ENCODE measurements around the gene PACRG.
A peak's percentile ranks its signal among the peaks of the same experiment; 100 is the strongest.

PACRG gene

DNA sequence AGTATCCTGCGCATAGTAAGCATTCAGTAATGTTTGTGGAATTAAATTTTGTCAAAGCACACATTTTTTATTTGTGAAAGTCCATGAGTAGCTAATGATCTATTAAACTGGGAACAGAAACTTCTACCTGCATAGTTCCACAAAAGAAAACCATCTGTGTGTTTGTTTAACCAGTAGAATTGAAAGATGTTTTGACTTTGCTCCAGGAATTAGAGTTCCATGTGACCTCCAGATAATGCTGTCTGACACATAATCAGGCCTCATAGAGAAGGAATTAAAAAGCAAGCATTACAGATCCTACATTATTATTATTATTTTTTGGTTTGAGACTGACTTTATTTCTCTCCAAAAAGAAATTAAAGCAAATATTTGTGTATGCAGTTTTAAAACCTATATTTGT is 126.5 kb downstream of the PACRG start:
- Histone ChIP-seq H3K4me3 (no peak overlapping the region), H3K36me3 (no peaks in the 10 kb centered on the region), H3K4me2 (peak overlapping the region; percentile 39), H3K27me3 (no peaks in the 10 kb centered on the region), H3K9me3 (no peaks in the 10 kb centered on the region), H4K20me1 (no peaks in the 10 kb centered on the region), H3K4me1 (peaks cover 16% of the 10 kb centered on the region), H3K9ac (no peak overlapping the region), H3K27ac (no peak overlapping the region)
- TF ChIP-seq Cebpa-rat (IDR thresholded peaks at IDR 0.05) = no peak

- H3K4me2 ChIP-seq = peak overlapping the region; percentile 39
- TF ChIP-seq Cebpa-rat (IDR thresholded peaks at IDR 0.05) = no peak
- H3K9me3 ChIP-seq = no peaks in the 10 kb centered on the region
- H3K4me3 ChIP-seq = no peak overlapping the region
- H3K9ac ChIP-seq = no peak overlapping the region
- H4K20me1 ChIP-seq = no peaks in the 10 kb centered on the region
- no peak overlapping the region for H3K27ac ChIP-seq
- H3K27me3 ChIP-seq = no peaks in the 10 kb centered on the region
- H3K36me3 ChIP-seq = no peaks in the 10 kb centered on the region
- H3K4me1 ChIP-seq = peaks cover 16% of the 10 kb centered on the region
Observed at GRCh38 chr6:162854734-162855191, 127.0 kb downstream of the PACRG start.

GRCh38 chr6:162856885-162857284 is 129.1 kb downstream of the PACRG start:
- Histone ChIP-seq H3K27me3 (no peaks in the 10 kb centered on the region), H3K4me2 (no peak overlapping the region), H3K4me3 (no peak overlapping the region), H3K9me3 (no peaks in the 10 kb centered on the region), H3K36me3 (no peaks in the 10 kb centered on the region), H3K4me1 (peaks cover 16% of the 10 kb centered on the region), H4K20me1 (no peaks in the 10 kb centered on the region), H3K27ac (no peak overlapping the region), H3K9ac (no peak overlapping the region)
- no peak for TF ChIP-seq Cebpa-rat (IDR thresholded peaks at IDR 0.05)

DNA sequence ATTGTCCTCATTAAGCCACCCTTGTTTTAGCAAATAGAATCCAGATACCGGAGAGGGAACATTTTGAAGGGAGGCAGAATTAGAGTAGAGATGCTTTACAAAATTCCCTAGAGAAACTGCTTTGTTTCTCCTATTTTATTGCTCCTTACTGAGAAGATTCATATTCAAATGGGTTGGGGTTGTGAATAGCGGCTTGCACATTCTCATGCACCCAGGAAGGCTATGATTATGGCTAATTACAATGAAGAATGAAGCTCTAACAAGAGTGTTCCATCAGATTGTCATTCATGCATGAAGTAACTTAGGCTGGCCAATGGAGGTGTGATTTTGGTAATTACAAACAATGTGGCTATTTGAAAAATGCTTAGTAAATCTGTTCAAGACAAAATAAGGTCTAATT is 129.6 kb downstream of the PACRG start:
- Histone ChIP-seq H3K36me3 (no peaks in the 10 kb centered on the region), H3K9ac (no peak overlapping the region), H3K4me3 (no peak overlapping the region), H4K20me1 (no peaks in the 10 kb centered on the region), H3K27ac (no peak overlapping the region), H3K4me2 (no peak overlapping the region), H3K9me3 (no peaks in the 10 kb centered on the region), H3K27me3 (no peaks in the 10 kb centered on the region), H3K4me1 (peaks cover 16% of the 10 kb centered on the region)
- no peak for TF ChIP-seq Cebpa-rat (IDR thresholded peaks at IDR 0.05)

DNA sequence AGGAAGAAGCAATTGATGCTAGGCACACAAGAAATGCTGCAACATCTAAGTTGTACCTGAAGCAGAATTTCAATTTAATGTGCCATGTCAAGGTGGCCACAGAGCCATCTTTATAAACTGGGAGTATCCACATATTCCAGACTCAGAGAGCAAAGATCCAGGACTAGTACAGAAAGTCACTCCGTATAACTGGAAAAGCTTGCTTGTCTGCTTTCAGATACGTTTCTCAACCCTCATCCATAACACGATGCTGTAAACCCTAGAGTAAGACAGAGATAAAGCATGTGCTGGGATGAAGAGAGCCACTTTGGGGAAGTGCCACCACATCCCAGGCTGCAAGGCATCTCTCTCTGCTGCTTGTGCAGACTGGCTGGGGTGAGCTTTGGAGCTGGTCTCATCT is 134.7 kb downstream of the PACRG start:
- no peak overlapping the region for H3K27ac ChIP-seq
- H3K27me3 ChIP-seq = peaks cover 6% of the 10 kb centered on the region
- no peak overlapping the region for H3K4me3 ChIP-seq
- H3K4me1 ChIP-seq = peaks cover 17% of the 10 kb centered on the region
- peaks cover 13% of the 10 kb centered on the region; the same call in 1 of the 2 replicates for H4K20me1 ChIP-seq
- H3K36me3 ChIP-seq = no peaks in the 10 kb centered on the region
- H3K9me3 ChIP-seq = no peaks in the 10 kb centered on the region
- H3K4me2 ChIP-seq = no peak overlapping the region
- no peak for TF ChIP-seq Cebpa-rat (IDR thresholded peaks at IDR 0.05)
- no peak overlapping the region for H3K9ac ChIP-seq

DNA sequence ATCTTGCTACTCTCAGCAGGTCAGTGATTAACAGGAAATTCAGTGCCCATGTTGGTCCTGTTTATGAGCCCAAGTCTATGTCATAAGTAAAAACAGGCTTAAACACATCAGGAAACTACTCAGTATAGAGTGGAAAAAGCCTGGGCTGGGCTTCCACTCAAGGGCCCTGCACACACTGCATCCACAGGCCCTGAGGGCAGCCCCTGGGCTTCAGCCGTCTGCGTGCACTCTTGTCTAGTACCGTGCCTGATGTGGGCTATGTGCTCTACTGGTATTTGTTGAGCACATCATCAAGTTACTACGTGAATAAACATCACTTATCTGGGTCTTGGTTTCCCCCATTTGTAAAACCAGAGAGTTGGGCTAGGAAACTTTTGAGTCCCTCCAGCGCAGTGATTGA is 135.2 kb downstream of the PACRG start:
- no peak overlapping the region for H3K9ac ChIP-seq
- peaks cover 15% of the 10 kb centered on the region; the same call in 1 of the 2 replicates for H4K20me1 ChIP-seq
- H3K4me3 ChIP-seq = no peak overlapping the region
- H3K27me3 ChIP-seq = peaks cover 10% of the 10 kb centered on the region
- no peak for TF ChIP-seq Cebpa-rat (IDR thresholded peaks at IDR 0.05)
- no peaks in the 10 kb centered on the region for H3K36me3 ChIP-seq
- H3K4me2 ChIP-seq = no peak overlapping the region
- no peak overlapping the region for H3K27ac ChIP-seq
- H3K9me3 ChIP-seq = no peaks in the 10 kb centered on the region
- peaks cover 19% of the 10 kb centered on the region for H3K4me1 ChIP-seq

DNA sequence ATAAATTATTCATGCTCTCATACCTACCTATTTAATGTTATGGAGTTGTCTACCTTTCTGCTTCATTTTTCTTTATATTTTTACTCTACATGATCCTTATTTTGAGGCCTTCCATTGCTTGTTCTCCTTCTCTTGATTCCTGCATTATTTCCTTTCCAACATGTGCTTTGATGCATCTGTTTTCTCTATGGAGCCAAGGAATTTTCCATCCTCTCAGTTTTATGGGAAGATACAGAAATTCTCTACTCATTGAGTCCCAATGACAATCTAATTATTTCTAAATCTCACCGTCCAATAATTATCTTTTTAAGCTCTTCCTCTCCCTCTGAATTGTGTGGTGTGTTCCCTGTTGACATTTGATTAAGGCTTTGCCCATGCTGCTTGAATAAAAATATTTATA is 136.0 kb downstream of the PACRG start:
- H3K4me2 ChIP-seq = no peak overlapping the region
- H3K4me1 ChIP-seq = peaks cover 19% of the 10 kb centered on the region
- no peak overlapping the region for H3K9ac ChIP-seq
- H3K4me3 ChIP-seq = no peak overlapping the region
- peaks cover 19% of the 10 kb centered on the region for H3K27me3 ChIP-seq
- H3K36me3 ChIP-seq = no peaks in the 10 kb centered on the region
- peaks cover 15% of the 10 kb centered on the region; the same call in 1 of the 2 replicates for H4K20me1 ChIP-seq
- no peak for TF ChIP-seq Cebpa-rat (IDR thresholded peaks at IDR 0.05)
- H3K9me3 ChIP-seq = no peaks in the 10 kb centered on the region
- H3K27ac ChIP-seq = no peak overlapping the region

DNA sequence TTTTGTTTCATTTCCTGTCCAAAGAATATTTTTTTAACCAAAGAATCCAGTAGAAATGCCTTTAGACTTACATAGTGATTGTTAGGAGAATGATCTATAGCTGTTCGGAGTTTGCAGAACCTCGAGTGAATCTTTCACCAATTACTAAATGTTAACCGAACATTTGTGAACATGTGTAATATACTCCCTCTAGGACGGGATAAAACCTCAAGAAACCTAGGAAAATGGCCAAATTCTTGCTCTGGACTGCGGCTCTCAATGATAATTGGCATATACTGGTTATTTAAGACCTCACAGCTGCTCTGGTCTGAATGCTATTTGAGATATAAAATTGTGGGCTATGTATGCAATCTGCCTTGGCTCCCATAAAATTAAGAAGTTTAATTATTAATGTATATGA is 137.1 kb downstream of the PACRG start:
- no peak overlapping the region for H3K4me3 ChIP-seq
- H3K4me1 ChIP-seq = peaks cover 19% of the 10 kb centered on the region
- no peaks in the 10 kb centered on the region for H3K36me3 ChIP-seq
- H3K27me3 ChIP-seq = peaks cover 22% of the 10 kb centered on the region
- no peak overlapping the region for H3K4me2 ChIP-seq
- peaks cover 15% of the 10 kb centered on the region; the same call in 1 of the 2 replicates for H4K20me1 ChIP-seq
- no peak for TF ChIP-seq Cebpa-rat (IDR thresholded peaks at IDR 0.05)
- H3K27ac ChIP-seq = no peak overlapping the region
- no peak overlapping the region for H3K9ac ChIP-seq
- H3K9me3 ChIP-seq = no peaks in the 10 kb centered on the region

DNA sequence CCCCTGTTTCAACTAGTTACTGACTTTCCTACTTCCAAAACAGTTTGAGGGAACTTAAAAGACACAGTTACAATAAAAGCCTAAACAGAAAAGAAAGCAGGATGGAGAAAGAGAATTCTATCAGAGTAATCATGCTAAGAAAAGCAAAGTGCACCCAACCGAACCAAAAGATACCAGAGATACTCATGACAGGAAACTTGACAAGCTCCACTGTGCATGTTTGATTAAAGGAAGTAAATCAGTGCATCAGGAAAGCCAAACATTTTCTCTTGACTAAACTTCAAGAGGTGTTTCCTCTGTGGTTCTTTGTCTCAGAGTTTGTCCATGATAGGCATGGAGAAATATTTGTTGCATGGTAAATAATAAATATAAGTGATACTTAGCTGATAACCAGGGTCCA is 138.9 kb downstream of the PACRG start:
- H3K9ac ChIP-seq = no peak overlapping the region
- TF ChIP-seq Cebpa-rat (IDR thresholded peaks at IDR 0.05) = no peak
- no peaks in the 10 kb centered on the region for H3K9me3 ChIP-seq
- H3K4me2 ChIP-seq = peak overlapping the region; percentile 70
- H3K4me3 ChIP-seq = no peak overlapping the region
- H4K20me1 ChIP-seq = peaks cover 15% of the 10 kb centered on the region; the same call in 1 of the 2 replicates
- H3K36me3 ChIP-seq = no peaks in the 10 kb centered on the region
- H3K4me1 ChIP-seq = peaks cover 19% of the 10 kb centered on the region
- no peak overlapping the region for H3K27ac ChIP-seq
- H3K27me3 ChIP-seq = peaks cover 22% of the 10 kb centered on the region

- Histone ChIP-seq H3K9me3 (no peaks in the 10 kb centered on the region), H3K27ac (no peak overlapping the region)
- TF ChIP-seq Cebpa-rat (IDR thresholded peaks at IDR 0.05) = no peak
Observed at GRCh38 chr6:162868397-162868796, 140.6 kb downstream of the PACRG start.

GRCh38 chr6:162871966-162872365 is 144.2 kb downstream of the PACRG start:
- H3K9me3 ChIP-seq = peaks cover 6% of the 10 kb centered on the region; the same call in 1 of the 2 replicates
- no peaks in the 10 kb centered on the region for H3K36me3 ChIP-seq
- H3K4me3 ChIP-seq = no peak overlapping the region
- H4K20me1 ChIP-seq = peaks cover 6% of the 10 kb centered on the region; the same call in 1 of the 2 replicates
- H3K4me2 ChIP-seq = no peak overlapping the region
- H3K9ac ChIP-seq = no peak overlapping the region
- TF ChIP-seq Cebpa-rat (IDR thresholded peaks at IDR 0.05) = no peak
- peaks cover 7% of the 10 kb centered on the region for H3K4me1 ChIP-seq
- H3K27me3 ChIP-seq = peaks cover 19% of the 10 kb centered on the region
- H3K27ac ChIP-seq = no peak overlapping the region

More at GRCh38 chr6:162868397-162868796, 140.6 kb downstream of the PACRG start:
- Histone ChIP-seq H4K20me1 (peaks cover 15% of the 10 kb centered on the region; the same call in 1 of the 2 replicates), H3K4me1 (peaks cover 19% of the 10 kb centered on the region), H3K4me3 (no peak overlapping the region), H3K9ac (no peak overlapping the region), H3K36me3 (no peaks in the 10 kb centered on the region), H3K4me2 (no peak overlapping the region), H3K27me3 (peaks cover 22% of the 10 kb centered on the region)

Data from BLaER1 (cell line).